ENCODE results near the gene SLC2A10.

The SLC2A10 gene

GRCh38 chr20:46720019-46720418 lies 10.6 kb downstream of the SLC2A10 start:
- TF ChIP-seq EZH2phosphoT487 (IDR thresholded peaks at IDR 0.05; ENCODE audit: low read depth) = no peak
- TF ChIP-seq, protein P1, sequence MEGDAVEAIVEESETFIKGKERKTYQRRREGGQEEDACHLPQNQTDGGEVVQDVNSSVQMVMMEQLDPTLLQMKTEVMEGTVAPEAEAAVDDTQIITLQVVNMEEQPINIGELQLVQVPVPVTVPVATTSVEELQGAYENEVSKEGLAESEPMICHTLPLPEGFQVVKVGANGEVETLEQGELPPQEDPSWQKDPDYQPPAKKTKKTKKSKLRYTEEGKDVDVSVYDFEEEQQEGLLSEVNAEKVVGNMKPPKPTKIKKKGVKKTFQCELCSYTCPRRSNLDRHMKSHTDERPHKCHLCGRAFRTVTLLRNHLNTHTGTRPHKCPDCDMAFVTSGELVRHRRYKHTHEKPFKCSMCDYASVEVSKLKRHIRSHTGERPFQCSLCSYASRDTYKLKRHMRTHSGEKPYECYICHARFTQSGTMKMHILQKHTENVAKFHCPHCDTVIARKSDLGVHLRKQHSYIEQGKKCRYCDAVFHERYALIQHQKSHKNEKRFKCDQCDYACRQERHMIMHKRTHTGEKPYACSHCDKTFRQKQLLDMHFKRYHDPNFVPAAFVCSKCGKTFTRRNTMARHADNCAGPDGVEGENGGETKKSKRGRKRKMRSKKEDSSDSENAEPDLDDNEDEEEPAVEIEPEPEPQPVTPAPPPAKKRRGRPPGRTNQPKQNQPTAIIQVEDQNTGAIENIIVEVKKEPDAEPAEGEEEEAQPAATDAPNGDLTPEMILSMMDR (IDR thresholded peaks at IDR 0.05; ENCODE audit: low read depth, low read length) = no peak
- H3K79me2 ChIP-seq (ENCODE audit: low read length) = no peaks in the 10 kb centered on the region
- H3K4me1 ChIP-seq (ENCODE audit: low read length) = no peaks in the 10 kb centered on the region
- H3K9me3 ChIP-seq (ENCODE audit: insufficient read depth, low read length) = peaks cover 7% of the 10 kb centered on the region; the same call in 1 of the 2 replicates
- H3K4me3 ChIP-seq (ENCODE audit: low read length) = no peak overlapping the region
- no peak overlapping the region for H3K27ac ChIP-seq (ENCODE audit: low read length)
- H3K4me2 ChIP-seq (ENCODE audit: low read length) = no peak overlapping the region
- H3K36me3 ChIP-seq (replicated peaks; ENCODE audit: low read depth, low read length) = no peaks in the 10 kb centered on the region
- H3K9ac ChIP-seq (ENCODE audit: low read length) = no peak overlapping the region
- no peaks in the 10 kb centered on the region for H4K20me1 ChIP-seq (ENCODE audit: insufficient read depth, low read length)
- no peak overlapping the region for H2AFZ ChIP-seq (ENCODE audit: low read depth, low read length)
- peaks cover 6% of the 10 kb centered on the region for H3K27me3 ChIP-seq (ENCODE audit: low read depth, low read length)

DNA sequence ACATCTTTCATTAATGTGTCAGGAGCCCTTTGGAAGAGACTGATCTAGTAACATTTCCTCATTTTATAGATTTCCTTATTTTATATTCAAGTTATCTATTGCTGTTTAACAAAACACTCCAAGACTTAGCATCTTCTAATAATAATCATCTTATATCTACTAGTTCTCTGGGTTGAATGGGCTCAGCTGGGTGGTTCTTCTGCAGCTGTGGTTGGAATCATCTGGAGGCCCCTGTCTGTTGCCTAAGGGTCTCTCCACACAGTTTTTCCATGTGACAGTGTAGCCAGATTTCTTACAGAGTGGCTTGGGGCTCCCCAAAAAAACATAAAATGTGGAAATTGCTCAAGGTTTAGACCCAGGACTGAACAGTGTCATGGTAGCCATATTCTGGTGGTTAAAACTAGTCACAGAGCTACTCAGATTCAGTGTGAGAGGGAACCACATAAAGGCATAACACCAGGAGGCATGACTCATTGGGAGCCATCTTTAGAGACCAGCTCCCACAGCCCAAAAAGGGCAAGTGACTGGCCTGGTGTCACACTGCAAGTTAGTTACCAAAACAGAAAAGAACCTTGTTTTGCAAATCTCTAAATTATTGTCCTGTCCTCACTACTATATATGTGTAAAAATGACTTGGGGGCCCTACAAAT lies 11.5 kb downstream of the SLC2A10 start:
- Histone ChIP-seq H3K36me3 (replicated peaks; ENCODE audit: low read depth, low read length) (no peaks in the 10 kb centered on the region), H3K4me3 (ENCODE audit: low read length) (no peak overlapping the region), H2AFZ (ENCODE audit: low read depth, low read length) (no peak overlapping the region), H4K20me1 (ENCODE audit: insufficient read depth, low read length) (no peaks in the 10 kb centered on the region), H3K27ac (ENCODE audit: low read length) (no peak overlapping the region), H3K4me2 (ENCODE audit: low read length) (no peak overlapping the region), H3K27me3 (ENCODE audit: low read depth, low read length) (no peaks in the 10 kb centered on the region), H3K4me1 (ENCODE audit: low read length) (peaks cover 4% of the 10 kb centered on the region), H3K9ac (ENCODE audit: low read length) (no peak overlapping the region), H3K9me3 (ENCODE audit: insufficient read depth, low read length) (peaks cover 7% of the 10 kb centered on the region; the same call in 1 of the 2 replicates), H3K79me2 (ENCODE audit: low read length) (no peaks in the 10 kb centered on the region)
- TF ChIP-seq EZH2phosphoT487 (IDR thresholded peaks at IDR 0.05; ENCODE audit: low read depth) = no peak
- TF ChIP-seq, protein P1 (IDR thresholded peaks at IDR 0.05; ENCODE audit: low read depth, low read length) = no peak

GRCh38 chr20:46721476-46721875 lies 12.0 kb downstream of the SLC2A10 start:
- no peak overlapping the region for H2AFZ ChIP-seq (ENCODE audit: low read depth, low read length)

DNA sequence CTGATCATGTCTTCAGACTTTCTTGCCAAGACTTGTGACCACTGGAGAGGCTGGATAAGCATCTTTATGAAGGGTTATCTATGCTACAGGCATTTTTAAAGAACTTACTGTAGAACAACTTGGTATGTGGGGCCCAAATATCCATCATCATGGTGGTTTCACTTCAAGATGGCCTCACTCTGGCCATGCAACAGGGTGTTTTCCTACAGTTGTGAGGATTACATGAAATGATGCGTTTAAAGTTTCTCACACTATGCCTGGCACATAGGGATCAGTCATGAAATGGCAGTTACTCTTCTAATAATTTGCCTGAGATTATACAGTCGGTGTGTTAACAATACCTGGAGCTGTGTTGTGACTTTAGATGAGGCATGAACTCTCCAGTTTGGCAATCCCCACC lies 13.0 kb downstream of the SLC2A10 start:
- Histone ChIP-seq H3K4me3 (ENCODE audit: low read length) (no peak overlapping the region), H3K79me2 (ENCODE audit: low read length) (no peaks in the 10 kb centered on the region), H3K4me2 (ENCODE audit: low read length) (no peak overlapping the region), H3K4me1 (ENCODE audit: low read length) (peaks cover 14% of the 10 kb centered on the region), H4K20me1 (ENCODE audit: insufficient read depth, low read length) (no peaks in the 10 kb centered on the region), H3K36me3 (replicated peaks; ENCODE audit: low read depth, low read length) (no peaks in the 10 kb centered on the region), H3K9ac (ENCODE audit: low read length) (no peak overlapping the region), H2AFZ (ENCODE audit: low read depth, low read length) (no peak overlapping the region), H3K9me3 (ENCODE audit: insufficient read depth, low read length) (peaks cover 7% of the 10 kb centered on the region; the same call in 1 of the 2 replicates), H3K27ac (ENCODE audit: low read length) (no peak overlapping the region), H3K27me3 (ENCODE audit: low read depth, low read length) (no peaks in the 10 kb centered on the region)
- TF ChIP-seq EZH2phosphoT487 (IDR thresholded peaks at IDR 0.05; ENCODE audit: low read depth) = no peak
- TF ChIP-seq, protein P1 (IDR thresholded peaks at IDR 0.05; ENCODE audit: low read depth, low read length) = no peak

More at GRCh38 chr20:46721476-46721875, 12.0 kb downstream of the SLC2A10 start:
- Histone ChIP-seq H3K27me3 (ENCODE audit: low read depth, low read length) (no peaks in the 10 kb centered on the region), H3K4me3 (ENCODE audit: low read length) (no peak overlapping the region), H3K79me2 (ENCODE audit: low read length) (no peaks in the 10 kb centered on the region), H3K4me1 (ENCODE audit: low read length) (peaks cover 9% of the 10 kb centered on the region), H3K9me3 (ENCODE audit: insufficient read depth, low read length) (peaks cover 7% of the 10 kb centered on the region; the same call in 1 of the 2 replicates), H3K36me3 (replicated peaks; ENCODE audit: low read depth, low read length) (no peaks in the 10 kb centered on the region), H3K4me2 (ENCODE audit: low read length) (no peak overlapping the region), H3K27ac (ENCODE audit: low read length) (no peak overlapping the region), H4K20me1 (ENCODE audit: insufficient read depth, low read length) (no peaks in the 10 kb centered on the region), H3K9ac (ENCODE audit: low read length) (no peak overlapping the region)
- TF ChIP-seq EZH2phosphoT487 (IDR thresholded peaks at IDR 0.05; ENCODE audit: low read depth) = no peak
- TF ChIP-seq, protein P1 (IDR thresholded peaks at IDR 0.05; ENCODE audit: low read depth, low read length) = no peak

Data from OCI-LY3 (cell line).